GM10266 (cell line): ENCODE data around the gene FFAR3.

Experiments
- DNase-seq: peaks from one replicate; pipeline ENCODE4 v3.0.0; 2012; ENCODE audit errors: extremely low spot score
- CTCF ChIP-seq: IDR thresholded peaks from 2 replicates; pipeline ENCODE4 v1.5.1; 2012; ENCODE audit warnings: mild to moderate bottlenecking, low read depth; ENCODE audit not compliant: control insufficient read depth, insufficient read depth; ENCODE audit errors: missing control alignments

The FFAR3 gene

GRCh38 chr19:35395382-35396199 is 37.3 kb downstream of the FFAR3 start:
- no peak for DNase-seq
- no peak for TF ChIP-seq CTCF

GRCh38 chr19:35396240-35396885 is 38.1 kb downstream of the FFAR3 start:
- DNase-seq, result no peak
- TF ChIP-seq CTCF, result no peak

- TF ChIP-seq CTCF, result no peak
- DNase-seq, result no peak
Observed at GRCh38 chr19:35397064-35397463, 38.8 kb downstream of the FFAR3 start.

- no peak for DNase-seq
- TF ChIP-seq CTCF, result no peak
Observed at GRCh38 chr19:35398570-35398969, 40.3 kb downstream of the FFAR3 start.

- TF ChIP-seq CTCF, result no peak
- DNase-seq, result no peak
Observed at GRCh38 chr19:35399231-35399630, 41.0 kb downstream of the FFAR3 start.

GRCh38 chr19:35399948-35400772 is 41.9 kb downstream of the FFAR3 start:
- TF ChIP-seq CTCF, result no peak
- no peak for DNase-seq
